GM19438 (cell line): ENCODE measurements around the gene DHX16.

Source experiments
- ATAC-seq: cut with Tn5 transposase; IDR thresholded peaks from one replicate; pipeline ENCODE4 v1.9.1; 2021; ENCODE audit warnings: low read depth; ENCODE audit not compliant: unreplicated experiment

Gene DHX16

GRCh38 chr6:30700340-30700739 is 27.5 kb upstream of the DHX16 start:
- ATAC-seq = no peak

DNA sequence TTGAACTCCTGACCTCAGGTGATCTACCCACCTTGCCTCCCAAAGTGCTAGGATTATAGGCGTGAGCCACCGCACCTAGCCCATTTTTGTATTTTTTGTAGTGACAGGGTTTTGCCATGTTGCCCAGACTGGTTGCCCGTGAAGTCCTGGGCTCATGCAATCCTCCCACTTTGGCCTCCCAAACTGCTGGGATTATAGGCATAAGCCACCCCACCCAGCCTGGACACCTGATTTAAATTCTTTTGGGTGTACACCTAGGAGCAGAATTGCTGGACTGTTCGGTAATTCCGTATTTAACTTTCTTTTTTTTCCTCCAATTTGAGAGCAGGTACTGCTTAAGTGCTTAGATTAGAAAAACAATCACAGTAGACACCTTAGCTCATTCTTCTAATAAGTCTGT is 23.6 kb upstream of the DHX16 start:
- ATAC-seq = no peak

DNA sequence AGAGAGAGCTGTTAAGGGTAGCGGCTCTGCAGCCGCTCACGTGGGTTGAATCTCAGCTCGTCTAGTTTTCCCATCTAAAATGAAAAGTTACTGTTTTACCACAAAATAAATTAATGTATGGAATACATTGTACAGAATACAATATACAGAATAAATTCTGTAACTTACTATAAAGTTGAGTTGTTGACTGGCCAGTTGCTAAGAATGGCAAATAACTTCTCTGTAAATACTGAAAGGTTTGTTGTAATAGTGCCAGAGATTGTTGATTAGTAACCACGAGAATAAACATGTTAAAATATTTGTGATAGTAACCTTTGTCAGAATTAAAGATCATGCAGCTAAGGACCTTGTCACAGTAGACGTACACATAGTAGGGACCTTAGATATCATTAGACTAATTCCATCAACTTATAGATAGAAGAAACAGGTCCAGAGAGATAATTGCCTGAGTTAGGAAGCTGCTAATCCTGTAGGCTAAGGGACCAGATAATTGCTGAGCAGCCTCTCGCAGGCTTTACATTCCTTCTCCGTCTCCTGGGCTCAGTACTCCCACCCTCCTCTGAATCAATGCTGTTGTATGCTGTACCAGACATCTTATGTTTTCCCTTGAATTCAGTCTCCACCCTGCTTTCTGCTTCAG is 18.5 kb upstream of the DHX16 start:
- ATAC-seq = no peak

DNA sequence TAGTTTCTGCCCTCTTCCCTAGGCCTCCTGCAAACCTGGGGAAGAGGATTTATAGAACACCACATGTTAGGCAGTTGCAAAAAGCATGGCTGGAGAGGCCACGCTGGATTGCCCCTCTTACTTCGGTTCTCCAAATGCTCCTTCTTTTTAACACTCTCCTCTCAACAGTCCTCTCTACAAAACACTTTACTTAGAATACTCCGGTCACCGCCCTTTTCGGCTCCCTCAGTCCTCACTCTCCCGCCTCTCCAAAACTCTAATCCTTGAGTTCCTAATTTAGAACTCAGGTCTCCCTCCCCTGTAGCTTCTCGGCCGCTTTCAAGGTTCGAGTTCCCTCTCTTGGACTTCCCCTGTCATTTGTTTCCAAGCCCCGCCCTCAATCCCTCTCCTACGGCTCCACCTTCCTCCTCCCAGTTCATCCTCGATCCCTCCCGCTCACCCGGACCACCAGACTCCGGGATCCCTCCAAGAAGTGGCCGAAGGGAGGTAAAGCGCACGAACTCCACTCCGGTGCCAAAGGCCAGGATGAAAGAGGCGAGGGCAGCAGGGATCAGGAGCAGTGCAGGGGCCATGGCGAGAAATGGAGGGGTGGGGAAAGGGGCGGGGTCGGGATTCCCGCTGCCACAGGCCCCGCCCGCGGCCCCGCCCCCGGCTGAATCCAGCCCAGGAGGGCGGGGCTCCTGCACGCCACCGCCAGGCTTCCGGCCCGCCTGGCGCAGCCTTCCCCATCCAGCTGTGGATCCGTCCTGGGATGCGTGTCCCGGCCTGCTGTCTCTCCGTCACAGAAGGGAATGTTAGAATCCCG is 17.8 kb upstream of the DHX16 start, which contains the start of gene NRM:
Gene NRM (minus strand): TSS at position 582 of the 805 bp plus-strand sequence. CDS start 10 bp downstream, at position 572.
- peak; percentile 25 for ATAC-seq

DNA sequence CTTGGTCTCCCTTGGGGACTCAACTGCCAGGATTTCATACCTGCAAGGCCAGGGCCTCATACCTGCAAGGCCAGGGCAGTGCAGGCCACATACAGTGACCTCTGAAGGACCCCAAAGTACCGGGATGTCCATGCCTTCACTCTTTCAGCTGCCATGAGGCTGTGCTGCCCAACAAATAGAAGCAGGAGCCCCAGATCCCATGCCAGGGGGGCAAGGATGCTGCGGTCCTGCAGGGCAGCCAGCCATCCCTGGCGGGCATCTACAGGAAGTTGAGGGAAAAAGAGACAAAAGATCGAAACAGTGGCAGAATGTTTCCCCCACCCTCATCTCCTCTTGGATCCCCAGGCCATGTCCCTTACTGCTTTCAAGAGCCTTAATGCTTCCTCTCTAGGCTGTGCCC is 17.2 kb upstream of the DHX16 start:
- no peak for ATAC-seq

- ATAC-seq = no peak
Measured at GRCh38 chr6:30689022-30689865, 16.4 kb upstream of the DHX16 start.

DNA sequence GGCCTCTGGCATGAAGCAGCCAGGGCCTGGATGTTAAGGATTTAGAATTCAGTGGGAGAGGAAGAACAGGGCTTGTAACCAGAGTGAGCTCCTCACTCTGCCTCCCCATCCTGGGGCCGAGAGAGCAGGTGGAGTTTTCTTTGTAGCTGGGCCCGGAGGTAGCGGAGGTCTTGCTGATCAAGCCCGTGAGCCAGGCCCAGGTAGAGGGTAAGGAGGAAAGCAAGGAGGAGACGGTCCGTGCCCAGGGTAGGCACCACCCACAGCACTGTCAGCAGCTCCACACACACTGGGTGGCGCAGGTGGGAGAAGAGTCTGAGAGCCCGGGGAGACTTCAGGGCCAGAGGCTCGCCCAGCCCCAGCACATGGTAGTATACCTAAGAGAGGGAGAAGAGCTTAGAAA is 15.8 kb upstream of the DHX16 start:
- no peak for ATAC-seq

DNA sequence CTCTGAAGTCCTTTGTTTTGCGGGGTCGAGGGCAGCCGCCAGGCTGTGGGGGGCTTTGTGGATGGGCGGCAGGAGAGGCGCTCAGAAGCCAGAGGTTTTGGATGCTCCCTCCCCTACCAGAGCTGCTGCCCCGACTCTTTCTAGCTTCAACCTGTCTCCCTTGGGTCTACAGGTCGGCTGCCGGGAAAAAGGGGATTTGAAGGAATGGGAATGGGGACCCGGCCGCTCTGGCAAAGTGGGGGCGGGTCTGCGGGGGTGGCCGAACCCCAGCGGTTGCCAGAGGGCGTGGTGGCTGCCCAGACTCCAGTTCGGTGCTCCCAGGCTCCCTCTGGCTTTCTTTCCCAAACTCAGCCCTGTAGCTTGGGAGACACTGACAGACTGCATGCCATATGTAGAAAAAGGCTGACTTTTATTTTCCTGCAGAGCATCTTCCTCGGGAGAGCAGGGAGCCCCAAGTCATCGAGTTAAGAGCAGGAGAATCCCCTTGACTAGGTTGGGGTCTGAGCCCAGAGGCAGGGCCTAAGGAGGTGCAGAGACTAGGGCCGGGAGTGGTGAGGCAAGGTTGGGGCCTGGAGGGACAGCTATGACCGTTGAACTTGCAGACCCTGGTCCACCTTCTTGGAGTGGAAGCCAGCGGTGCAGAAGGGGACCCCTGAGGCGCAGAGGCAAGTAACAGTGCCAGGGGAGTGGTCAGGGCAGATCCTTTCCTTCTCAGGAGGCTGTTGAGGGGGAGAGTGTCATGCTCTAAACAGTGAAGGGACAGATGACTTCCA is 15.0 kb upstream of the DHX16 start:
- no peak for ATAC-seq

GRCh38 chr6:30686908-30687658 is 14.3 kb upstream of the DHX16 start:
- ATAC-seq = peak; percentile 49

DNA sequence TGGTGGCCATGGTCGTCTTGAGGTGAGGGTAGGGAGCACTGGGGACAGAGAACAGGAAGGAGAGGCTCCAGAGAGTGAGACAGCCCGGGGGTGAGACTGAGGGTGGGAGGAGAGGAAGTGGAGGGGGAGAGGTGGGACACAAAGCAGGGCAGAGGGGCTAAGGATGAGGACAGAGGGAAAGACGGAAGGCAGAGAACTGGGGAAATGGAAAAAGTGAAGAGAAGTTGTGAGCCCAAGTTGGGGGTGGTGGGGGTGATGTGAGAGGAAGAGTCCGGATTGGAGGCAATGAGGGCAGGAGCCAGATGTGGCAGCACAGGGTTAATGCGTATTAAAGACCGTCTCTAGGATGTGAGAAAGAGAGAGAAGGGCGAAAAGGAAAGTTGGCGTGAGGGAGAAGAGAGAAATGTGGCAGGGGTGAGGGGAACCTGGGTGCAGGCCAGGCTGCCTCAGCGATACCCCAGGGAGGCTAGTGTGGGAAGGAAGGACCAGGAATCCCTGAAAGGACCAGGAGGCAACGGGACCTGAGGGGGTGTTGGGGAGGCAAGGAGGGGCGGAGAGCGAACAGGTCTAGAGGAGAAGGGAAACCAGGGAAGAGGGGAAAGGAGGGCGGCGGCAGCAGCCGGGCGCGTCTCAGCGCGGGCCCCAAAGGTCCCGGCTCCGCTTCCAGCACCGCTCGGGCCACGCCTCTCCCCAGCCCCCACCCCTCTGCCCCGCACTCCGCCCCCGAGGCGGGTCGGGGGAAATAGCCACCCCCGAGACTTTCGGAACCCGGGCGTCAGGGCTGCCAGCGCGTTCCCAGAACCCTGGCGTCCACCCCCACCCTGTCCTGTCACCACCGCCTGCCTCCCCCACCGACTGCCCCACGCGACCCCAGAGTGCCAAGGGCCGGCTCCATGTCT is 13.5 kb upstream of the DHX16 start, which contains the start of gene PPP1R18:
Gene PPP1R18 (minus strand): TSS at position 637 of the 899 bp plus-strand sequence. CDS start 627 bp downstream, at position 10.
- no peak for ATAC-seq

DNA sequence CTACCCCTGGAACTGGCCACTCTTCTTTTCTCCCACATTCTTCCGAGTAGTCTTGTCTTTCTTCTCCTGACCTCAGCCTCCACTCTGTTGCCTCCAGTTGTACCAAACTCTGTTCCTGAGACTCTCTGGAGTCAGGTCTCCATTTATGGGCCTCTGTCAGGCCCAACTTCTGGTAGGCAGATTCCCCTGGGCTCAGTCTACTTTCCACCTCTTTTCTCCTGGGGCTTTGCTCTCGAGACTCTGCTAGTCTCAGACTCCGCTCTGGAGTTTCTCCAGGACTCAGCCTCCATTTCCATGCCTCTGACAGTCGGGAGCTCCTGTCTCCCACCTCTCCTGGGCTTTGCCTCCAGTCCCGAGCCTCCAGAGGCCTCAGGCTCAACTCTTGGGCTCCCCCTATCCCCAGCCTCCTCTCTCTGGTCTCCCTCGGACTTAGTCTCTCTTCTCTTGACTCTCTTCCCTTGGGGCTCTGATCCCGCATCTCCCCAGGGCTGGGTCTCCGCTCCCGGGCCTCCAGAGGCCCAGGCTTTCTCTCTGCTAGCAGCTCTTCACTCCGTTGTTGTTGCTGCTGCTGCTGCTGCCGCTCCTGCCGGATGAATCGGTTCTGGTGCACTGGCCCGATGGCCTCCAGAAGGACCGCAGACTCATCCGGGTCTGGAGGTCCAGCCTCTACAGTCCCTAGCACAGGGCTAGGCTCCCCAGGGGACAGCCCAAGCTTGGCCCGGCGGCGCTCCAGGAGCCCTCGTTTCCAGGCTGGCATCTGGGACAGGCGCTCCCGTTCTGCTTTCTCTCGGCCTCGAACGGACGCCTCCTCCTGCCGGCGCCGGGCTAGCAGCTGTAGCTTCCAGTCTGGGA is 12.6 kb upstream of the DHX16 start:
- ATAC-seq = no peak

- ATAC-seq = no peak
Measured at GRCh38 chr6:30684386-30685156, 11.8 kb upstream of the DHX16 start.

DNA sequence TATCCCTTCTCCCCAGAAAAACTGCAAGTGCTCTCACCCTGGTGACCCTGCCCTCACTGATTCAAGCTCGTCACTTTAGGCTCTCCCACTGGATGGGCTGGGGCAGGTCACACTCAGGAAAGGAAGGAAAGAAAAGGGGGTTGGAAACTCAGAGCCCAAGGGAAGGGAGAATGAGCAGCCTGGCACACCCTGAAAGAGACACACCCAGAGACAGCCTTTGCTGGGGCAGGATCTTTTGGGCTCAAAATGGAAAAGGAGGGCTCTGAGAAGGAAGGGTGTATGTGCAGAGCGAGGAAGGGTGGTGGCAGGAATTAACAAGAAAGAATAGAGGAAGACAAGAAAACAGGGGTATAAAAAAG is 11.2 kb upstream of the DHX16 start:
- ATAC-seq = no peak

DNA sequence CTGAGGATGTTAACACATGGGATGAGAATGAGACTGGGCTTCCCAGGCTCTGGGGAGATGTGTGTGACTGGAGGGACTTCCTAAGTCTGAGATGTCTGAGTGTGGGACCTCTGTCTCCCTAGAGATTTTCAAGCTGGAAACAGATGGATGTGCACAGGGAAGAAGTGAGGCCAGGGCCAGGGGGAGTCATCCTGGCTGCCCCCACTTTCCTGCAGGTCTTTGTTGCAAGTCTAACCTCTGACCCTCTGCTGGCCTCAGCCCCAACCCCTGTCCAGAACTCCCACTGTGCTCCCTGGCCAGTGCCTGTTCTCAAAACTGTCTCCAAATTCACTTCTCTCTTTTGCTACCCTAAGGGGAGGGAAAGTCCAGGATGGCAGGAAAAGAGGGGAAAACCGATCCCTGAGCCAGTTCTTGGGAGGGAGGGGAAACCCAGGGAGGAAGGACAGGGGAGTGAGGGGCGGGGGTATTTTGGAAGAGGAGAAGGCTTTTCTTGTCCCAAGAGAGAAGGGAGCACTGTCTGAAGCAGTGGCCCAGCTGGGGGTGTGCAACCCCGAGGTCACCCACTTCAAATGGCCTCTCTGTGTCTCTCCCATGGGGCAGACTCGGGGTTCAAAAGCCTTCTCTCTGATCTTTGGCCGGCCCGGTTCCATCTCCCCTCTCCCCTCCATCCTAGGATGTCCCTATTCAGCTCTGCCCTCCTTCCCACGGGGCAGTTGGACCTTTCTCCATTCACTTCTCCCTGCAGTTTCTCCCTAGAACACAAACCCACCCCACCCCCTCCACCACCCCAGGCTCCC is 10.6 kb upstream of the DHX16 start:
- no peak for ATAC-seq

DNA sequence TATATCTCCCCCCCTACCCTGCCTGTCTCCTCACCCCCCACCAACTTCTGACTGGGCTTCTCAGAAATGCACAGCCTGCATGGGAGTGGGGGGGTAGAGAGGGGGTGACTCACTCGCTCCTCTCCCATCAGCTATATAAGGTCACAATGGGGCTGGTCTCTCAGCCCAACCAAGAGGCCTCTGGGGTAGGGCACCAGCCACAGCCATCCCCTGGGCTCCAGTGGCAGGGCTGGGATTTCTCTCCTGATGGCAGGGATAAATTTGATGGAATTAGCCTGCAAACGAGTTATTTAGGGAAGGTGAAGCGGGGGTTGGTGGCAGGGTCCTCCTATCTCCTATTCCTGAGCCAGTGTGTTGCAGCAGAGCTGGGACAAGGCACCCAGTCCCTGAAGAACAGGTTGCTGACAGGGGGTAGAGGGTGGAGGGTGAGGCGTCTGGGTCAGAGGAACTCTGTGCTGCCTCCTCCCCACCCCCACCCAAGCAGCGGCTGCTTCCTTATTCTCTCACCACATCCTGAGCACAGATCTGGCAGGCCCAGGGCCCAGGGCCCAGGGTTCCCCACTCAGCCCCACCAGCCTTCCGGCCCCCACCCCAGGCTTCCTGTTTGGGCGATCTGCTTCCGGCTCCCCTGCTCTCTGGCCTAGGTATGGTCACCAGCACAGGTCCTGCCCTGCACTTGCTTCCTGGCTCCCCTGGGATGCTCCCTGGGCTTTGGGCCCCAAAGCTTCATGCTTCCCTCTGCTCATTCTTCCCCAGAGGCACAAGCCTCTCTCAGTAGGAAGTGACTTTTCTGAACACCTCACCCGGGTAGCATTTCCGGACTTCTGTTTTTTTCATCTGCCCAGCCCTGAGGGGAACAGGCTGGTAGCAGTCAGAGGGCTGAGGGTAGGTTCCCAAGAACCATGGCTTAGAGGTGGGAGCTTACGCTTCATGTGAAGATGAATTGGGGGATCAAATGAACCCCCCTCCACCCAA is 9.6 kb upstream of the DHX16 start:
- peak; percentile 43 for ATAC-seq
